ENCODE data around the gene CDK2AP2. TPM values are rescaled to one million over a fixed set of nuclear protein-coding genes. Genes with fewer than 3 reads are reported as not detected.
A peak's percentile ranks its signal among the peaks of the same experiment; 100 is the strongest.
"Not testable (repeated sequence)": the region's sequence is repeated elsewhere in the genome, so short reads cannot be mapped to it uniquely, and the experiment has no call there.

Gene CDK2AP2
- total RNA-seq, 1 donor from 2014 or later = 17.6 TPM

DNA sequence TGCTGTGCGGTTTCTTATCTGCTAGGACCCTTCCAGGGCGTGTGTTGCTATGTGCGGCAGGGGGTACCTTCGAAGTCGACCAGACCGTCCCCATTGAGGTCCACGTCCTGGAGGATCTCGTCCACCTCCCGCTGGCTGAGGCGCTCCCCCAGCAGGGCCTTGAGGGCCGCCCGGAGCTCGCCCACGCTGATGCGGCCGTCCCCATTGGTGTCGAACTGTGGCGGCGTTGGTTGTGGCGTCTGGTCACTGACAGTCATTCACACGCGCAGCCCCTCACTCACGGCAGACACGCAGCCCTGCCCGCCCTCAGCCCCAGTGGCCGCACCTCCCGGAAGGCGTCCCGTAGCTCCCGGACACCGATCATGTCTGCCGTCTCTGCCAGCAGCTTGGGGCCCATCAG lies 11.8 kb upstream of the CDK2AP2 start:
- H3K4me1 Mint-ChIP-seq = no peaks in the 10 kb centered on the region
- no peak overlapping the region for H3K4me3 Mint-ChIP-seq
- TF ChIP-seq, protein P1, sequence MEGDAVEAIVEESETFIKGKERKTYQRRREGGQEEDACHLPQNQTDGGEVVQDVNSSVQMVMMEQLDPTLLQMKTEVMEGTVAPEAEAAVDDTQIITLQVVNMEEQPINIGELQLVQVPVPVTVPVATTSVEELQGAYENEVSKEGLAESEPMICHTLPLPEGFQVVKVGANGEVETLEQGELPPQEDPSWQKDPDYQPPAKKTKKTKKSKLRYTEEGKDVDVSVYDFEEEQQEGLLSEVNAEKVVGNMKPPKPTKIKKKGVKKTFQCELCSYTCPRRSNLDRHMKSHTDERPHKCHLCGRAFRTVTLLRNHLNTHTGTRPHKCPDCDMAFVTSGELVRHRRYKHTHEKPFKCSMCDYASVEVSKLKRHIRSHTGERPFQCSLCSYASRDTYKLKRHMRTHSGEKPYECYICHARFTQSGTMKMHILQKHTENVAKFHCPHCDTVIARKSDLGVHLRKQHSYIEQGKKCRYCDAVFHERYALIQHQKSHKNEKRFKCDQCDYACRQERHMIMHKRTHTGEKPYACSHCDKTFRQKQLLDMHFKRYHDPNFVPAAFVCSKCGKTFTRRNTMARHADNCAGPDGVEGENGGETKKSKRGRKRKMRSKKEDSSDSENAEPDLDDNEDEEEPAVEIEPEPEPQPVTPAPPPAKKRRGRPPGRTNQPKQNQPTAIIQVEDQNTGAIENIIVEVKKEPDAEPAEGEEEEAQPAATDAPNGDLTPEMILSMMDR (IDR thresholded peaks at IDR 0.05; ENCODE audit: unreplicated experiment) = no peak
- no peak overlapping the region for H3K27ac Mint-ChIP-seq
- H3K9me3 Mint-ChIP-seq = no peaks in the 10 kb centered on the region
- H3K36me3 Mint-ChIP-seq = no peaks in the 10 kb centered on the region
- peaks cover 19% of the 10 kb centered on the region for H3K27me3 Mint-ChIP-seq (ENCODE audit: low read depth)
- no peak for DNase-seq (ENCODE audit: low spot score in 2 of 2, unreplicated experiment in 2 of 2)

DNA sequence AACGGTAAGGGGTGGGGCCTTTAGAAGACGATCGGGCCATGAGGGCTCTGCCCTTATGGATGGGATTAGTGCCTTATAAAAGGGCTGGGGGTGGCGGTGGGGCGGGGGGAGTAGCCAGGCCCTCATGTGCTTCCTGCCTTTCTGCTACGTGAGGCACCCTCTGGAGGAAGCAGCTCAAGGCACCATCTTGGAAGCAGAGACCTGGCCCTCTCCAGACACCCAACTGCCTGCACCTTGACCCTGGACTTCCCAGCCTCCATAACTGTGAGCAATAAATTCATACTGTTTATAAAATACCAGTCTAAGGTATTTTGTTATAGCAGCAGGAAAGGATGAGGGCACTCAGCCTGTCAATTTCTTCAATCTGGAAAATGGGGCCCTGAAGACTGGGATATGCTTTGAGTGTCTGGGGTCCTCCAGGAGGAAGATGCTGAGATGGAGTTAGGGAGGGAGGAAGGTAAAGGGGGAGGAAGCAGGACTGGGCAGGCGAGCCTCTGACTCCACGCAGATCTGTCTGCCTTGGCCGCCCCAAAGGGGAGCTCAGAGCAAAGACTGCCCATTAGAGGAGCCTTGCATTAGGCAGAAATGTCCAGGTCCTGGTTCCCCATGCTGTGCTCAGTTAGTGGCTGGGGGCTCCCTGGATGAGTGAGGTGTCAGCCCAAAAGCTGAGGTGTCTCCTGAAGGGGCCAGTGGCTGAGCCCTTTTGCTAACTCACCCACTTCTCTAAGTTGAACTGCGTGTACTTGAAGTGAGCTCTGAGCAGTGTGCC lies 10.0 kb upstream of the CDK2AP2 start:
- Mint-ChIP-seq H3K27ac (no peak overlapping the region), H3K9me3 (no peaks in the 10 kb centered on the region), H3K4me3 (no peak overlapping the region), H3K36me3 (no peaks in the 10 kb centered on the region), H3K4me1 (no peaks in the 10 kb centered on the region), H3K27me3 (ENCODE audit: low read depth) (peaks cover 28% of the 10 kb centered on the region)
- DNase-seq (ENCODE audit: low spot score in 2 of 2, unreplicated experiment in 2 of 2) = no peak
- TF ChIP-seq, protein P1 (IDR thresholded peaks at IDR 0.05; ENCODE audit: unreplicated experiment) = no peak

DNA sequence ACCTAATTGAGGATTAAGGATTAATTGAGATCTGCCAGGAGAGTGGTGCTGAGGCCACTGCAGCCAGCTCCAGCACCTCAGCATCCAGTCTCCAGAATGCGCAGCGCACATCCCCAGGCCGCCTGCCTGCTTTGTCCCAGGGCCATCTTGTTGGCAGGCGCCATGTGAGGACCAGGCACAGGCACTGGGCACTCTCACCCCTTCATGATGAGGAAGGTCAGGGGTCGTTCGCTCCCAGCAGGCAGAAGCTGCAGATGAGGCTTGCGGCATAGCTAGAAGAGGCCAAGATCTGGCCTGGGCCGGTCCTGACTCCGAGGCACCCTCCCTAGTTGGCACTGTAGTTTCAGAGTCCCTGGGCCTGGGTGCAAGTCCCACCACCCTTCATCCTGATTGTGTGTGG lies 8.8 kb upstream of the CDK2AP2 start:
- Mint-ChIP-seq H3K4me1 (no peaks in the 10 kb centered on the region), H3K27ac (no peak overlapping the region), H3K9me3 (no peaks in the 10 kb centered on the region), H3K36me3 (no peaks in the 10 kb centered on the region), H3K27me3 (ENCODE audit: low read depth) (peaks cover 32% of the 10 kb centered on the region), H3K4me3 (no peak overlapping the region)
- no peak for DNase-seq (ENCODE audit: low spot score in 2 of 2, unreplicated experiment in 2 of 2)
- TF ChIP-seq, protein P1 (IDR thresholded peaks at IDR 0.05; ENCODE audit: unreplicated experiment) = no peak

DNA sequence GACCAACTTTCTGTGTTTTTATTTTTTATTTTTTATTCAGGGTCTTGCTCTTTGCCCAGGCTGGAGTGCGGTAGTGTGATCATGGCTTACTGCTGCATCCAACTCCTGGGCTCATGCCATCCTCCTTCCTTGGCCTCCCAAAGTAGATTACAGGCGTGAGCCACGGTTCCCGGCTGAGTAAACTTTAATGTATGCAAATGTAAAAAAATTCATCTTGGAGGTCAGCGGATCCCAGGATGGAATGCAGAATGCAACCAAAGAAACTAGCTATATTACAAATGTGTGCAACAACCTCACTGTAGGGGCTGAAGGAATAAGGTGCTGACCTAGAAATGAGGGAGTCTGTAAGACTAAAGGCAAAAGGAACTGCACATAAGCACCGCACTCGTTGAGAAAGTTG lies 6.2 kb upstream of the CDK2AP2 start:
- DNase-seq (ENCODE audit: low spot score in 2 of 2, unreplicated experiment in 2 of 2) = no peak
- no peak overlapping the region for H3K27ac Mint-ChIP-seq
- no peak overlapping the region for H3K4me3 Mint-ChIP-seq
- H3K9me3 Mint-ChIP-seq = no peaks in the 10 kb centered on the region
- TF ChIP-seq, protein P1 (IDR thresholded peaks at IDR 0.05; ENCODE audit: unreplicated experiment) = no peak
- H3K27me3 Mint-ChIP-seq (ENCODE audit: low read depth) = peaks cover 42% of the 10 kb centered on the region
- no peaks in the 10 kb centered on the region for H3K36me3 Mint-ChIP-seq
- H3K4me1 Mint-ChIP-seq = peaks cover 1% of the 10 kb centered on the region

DNA sequence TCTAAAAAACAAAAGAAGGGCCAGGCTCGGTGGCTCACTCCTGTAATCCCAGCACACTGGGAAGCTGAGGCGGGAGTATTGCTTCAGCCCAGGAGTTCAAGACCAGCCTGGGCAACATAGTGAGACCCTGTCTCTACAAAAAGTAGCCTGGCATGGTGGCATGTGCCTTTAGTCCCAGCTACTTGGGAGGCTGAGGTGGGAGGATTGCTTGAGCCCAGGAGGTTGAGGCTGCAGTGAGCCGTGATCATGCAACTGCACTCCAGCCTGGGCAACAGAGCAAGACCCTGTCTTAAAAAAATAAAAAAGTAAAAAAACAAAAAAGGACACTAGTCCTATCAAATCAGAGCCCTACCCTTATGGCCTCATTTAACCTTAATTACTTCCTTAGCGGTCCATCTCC lies 3.6 kb upstream of the CDK2AP2 start:
- Mint-ChIP-seq H3K4me1 (peaks cover 12% of the 10 kb centered on the region), H3K27me3 (ENCODE audit: low read depth) (peaks cover 37% of the 10 kb centered on the region)
- H3K9me3 Mint-ChIP-seq; DNase-seq (ENCODE audit: low spot score in 2 of 2, unreplicated experiment in 2 of 2); H3K4me3 Mint-ChIP-seq; H3K27ac Mint-ChIP-seq; H3K36me3 Mint-ChIP-seq: not testable (repeated sequence)

DNA sequence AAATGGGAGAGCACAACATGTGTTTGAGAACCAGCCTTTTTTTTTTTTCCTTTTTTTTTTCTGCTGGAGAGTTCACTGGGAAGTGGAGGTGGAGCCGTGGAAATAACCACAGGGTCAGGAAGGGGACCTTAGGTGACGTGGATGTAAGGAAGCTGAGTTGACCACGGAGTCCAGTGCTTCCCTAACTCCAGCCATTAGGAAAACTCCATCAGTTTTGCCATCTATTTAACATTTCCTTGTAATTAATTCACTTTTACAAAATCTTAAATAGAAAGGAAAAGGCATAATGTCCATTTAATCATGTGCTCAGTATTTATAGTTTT lies 2.0 kb upstream of the CDK2AP2 start:
- peaks cover 19% of the 10 kb centered on the region for H3K4me1 Mint-ChIP-seq
- peaks cover 32% of the 10 kb centered on the region for H3K27me3 Mint-ChIP-seq (ENCODE audit: low read depth)
- TF ChIP-seq, protein P1 (IDR thresholded peaks at IDR 0.05; ENCODE audit: unreplicated experiment) = no peak
- no peaks in the 10 kb centered on the region for H3K9me3 Mint-ChIP-seq
- peak overlapping the region; percentile 79 for H3K4me3 Mint-ChIP-seq
- no peak overlapping the region for H3K27ac Mint-ChIP-seq
- H3K36me3 Mint-ChIP-seq = no peaks in the 10 kb centered on the region
- no peak for DNase-seq (ENCODE audit: low spot score in 2 of 2, unreplicated experiment in 2 of 2)
